ENCODE data around the gene TREX2.

GRCh38 chrX:153460826-153461225 is 15.0 kb upstream of the TREX2 start:
- no peak for TF ChIP-seq POLR2AphosphoS5 (IDR thresholded peaks at IDR 0.05)
- peak; percentile 26 to 56 (median 30) for TF ChIP-seq CTCF (IDR thresholded peaks at IDR 0.05)
- TF ChIP-seq EP300 (IDR thresholded peaks at IDR 0.05) = no peak

Measured in esophagus muscularis mucosa (tissue), 4 donors.